ENCODE data around the gene NFATC1.

Gene NFATC1

DNA sequence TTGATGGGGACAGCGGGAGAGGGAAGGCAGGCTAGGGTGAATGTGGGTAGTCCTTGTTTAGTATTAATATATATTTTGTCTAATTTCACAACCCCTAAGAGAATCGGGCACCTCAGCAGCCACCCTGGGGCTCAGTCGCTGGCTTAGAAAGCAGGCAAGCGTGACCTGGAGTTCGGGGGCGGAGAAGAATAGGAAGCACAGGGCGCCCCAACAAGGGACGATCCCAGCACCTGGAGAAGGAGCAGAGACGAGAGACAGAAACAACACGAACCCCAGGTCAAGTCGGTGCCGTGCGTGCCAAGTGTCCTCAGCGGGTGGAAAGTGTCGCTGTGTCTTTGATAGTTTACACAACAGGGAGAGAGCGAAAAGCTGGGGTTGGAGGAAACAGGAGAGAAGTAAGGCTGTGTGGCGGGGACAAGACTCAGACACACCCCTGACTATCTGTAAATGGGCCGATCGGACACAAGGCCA is 95.4 kb downstream of the NFATC1 start:
- no peak overlapping the region for H3K4me3 ChIP-seq (ENCODE audit: low read depth in 1 of 2, low read length in 2 of 2)
- no peaks in the 10 kb centered on the region for H3K4me1 ChIP-seq (ENCODE audit: insufficient read depth, low read length)
- peaks cover 20% of the 10 kb centered on the region for H3K36me3 ChIP-seq (ENCODE audit: insufficient read depth, low read length)
- H3K27ac ChIP-seq (ENCODE audit: low read length) = no peak overlapping the region
- DNase-seq (no peak), ATAC-seq (ENCODE audit: insufficient read depth, low read depth) (no peak)
- no peak overlapping the region for H3K4me2 ChIP-seq (ENCODE audit: insufficient read depth, low read length)
- H3K9me3 ChIP-seq (ENCODE audit: insufficient read depth, low read length, severe bottlenecking) = peaks cover 2% of the 10 kb centered on the region
- H4K20me1 ChIP-seq (ENCODE audit: insufficient read depth, low read length) = no peaks in the 10 kb centered on the region
- no peak for TF ChIP-seq EZH2 (IDR thresholded peaks at IDR 0.05; ENCODE audit: borderline replicate concordance, low read depth, low read length, severe bottlenecking)
- TF ChIP-seq, protein P1, sequence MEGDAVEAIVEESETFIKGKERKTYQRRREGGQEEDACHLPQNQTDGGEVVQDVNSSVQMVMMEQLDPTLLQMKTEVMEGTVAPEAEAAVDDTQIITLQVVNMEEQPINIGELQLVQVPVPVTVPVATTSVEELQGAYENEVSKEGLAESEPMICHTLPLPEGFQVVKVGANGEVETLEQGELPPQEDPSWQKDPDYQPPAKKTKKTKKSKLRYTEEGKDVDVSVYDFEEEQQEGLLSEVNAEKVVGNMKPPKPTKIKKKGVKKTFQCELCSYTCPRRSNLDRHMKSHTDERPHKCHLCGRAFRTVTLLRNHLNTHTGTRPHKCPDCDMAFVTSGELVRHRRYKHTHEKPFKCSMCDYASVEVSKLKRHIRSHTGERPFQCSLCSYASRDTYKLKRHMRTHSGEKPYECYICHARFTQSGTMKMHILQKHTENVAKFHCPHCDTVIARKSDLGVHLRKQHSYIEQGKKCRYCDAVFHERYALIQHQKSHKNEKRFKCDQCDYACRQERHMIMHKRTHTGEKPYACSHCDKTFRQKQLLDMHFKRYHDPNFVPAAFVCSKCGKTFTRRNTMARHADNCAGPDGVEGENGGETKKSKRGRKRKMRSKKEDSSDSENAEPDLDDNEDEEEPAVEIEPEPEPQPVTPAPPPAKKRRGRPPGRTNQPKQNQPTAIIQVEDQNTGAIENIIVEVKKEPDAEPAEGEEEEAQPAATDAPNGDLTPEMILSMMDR (IDR thresholded peaks at IDR 0.05; ENCODE audit: borderline replicate concordance, extremely low read depth, low read length, poor library complexity, severe bottlenecking) = no peak
- no peaks in the 10 kb centered on the region for H3K79me2 ChIP-seq (ENCODE audit: insufficient read depth, low read length)
- no peak overlapping the region for H2AFZ ChIP-seq (ENCODE audit: low read depth, low read length)
- H3K27me3 ChIP-seq (ENCODE audit: insufficient read depth, low read length, poor library complexity) = no peaks in the 10 kb centered on the region
- no peak overlapping the region for H3K9ac ChIP-seq (ENCODE audit: low read depth, low read length)

DNA sequence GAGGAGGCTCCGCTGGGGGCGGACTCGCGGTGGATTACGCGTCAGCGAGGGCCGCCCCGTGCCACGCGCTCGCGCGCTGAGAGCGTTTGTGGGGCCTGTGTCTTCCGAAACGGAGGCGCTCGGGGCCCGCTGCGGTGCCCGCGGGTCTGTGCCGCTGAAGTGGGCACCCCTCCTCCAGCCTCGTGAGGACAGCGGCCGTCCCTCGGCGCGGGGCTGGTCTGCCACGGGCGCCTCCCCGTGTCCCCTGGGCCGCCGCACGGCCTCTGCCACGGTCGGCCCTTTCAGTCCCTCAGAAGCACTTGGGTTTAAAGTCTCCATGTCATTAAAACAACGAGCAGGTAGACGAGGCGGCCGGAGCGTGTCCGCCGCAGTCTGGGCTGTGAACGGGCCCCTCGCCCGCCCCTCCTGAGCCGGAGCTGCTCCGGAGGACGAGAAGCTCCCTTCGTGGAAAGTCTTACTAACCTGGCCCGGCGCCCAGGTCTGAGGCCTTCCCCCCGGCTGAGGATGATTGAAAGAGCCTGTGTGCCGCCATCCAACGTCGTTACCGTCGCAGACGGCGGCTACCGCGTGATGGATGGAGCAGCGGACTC is 97.6 kb downstream of the NFATC1 start:
- H3K27ac ChIP-seq (ENCODE audit: low read length) = no peak overlapping the region
- H3K4me3 ChIP-seq (ENCODE audit: low read depth in 1 of 2, low read length in 2 of 2) = no peak overlapping the region
- peaks cover 15% of the 10 kb centered on the region for H3K9me3 ChIP-seq (ENCODE audit: insufficient read depth, low read length, severe bottlenecking)
- H3K4me1 ChIP-seq (ENCODE audit: insufficient read depth, low read length) = no peaks in the 10 kb centered on the region
- no peak for ATAC-seq (ENCODE audit: insufficient read depth, low read depth)
- peaks cover 16% of the 10 kb centered on the region for H3K36me3 ChIP-seq (ENCODE audit: insufficient read depth, low read length)
- TF ChIP-seq, protein P1 (IDR thresholded peaks at IDR 0.05; ENCODE audit: borderline replicate concordance, extremely low read depth, low read length, poor library complexity, severe bottlenecking) = no peak
- no peak for TF ChIP-seq EZH2 (IDR thresholded peaks at IDR 0.05; ENCODE audit: borderline replicate concordance, low read depth, low read length, severe bottlenecking)
- no peaks in the 10 kb centered on the region for H4K20me1 ChIP-seq (ENCODE audit: insufficient read depth, low read length)
- no peak overlapping the region for H3K4me2 ChIP-seq (ENCODE audit: insufficient read depth, low read length)
- no peaks in the 10 kb centered on the region for H3K27me3 ChIP-seq (ENCODE audit: insufficient read depth, low read length, poor library complexity)
- no peak overlapping the region for H3K9ac ChIP-seq (ENCODE audit: low read depth, low read length)
- DNase-seq = no peak
- no peaks in the 10 kb centered on the region for H3K79me2 ChIP-seq (ENCODE audit: insufficient read depth, low read length)
- H2AFZ ChIP-seq (ENCODE audit: low read depth, low read length) = no peak overlapping the region

DNA sequence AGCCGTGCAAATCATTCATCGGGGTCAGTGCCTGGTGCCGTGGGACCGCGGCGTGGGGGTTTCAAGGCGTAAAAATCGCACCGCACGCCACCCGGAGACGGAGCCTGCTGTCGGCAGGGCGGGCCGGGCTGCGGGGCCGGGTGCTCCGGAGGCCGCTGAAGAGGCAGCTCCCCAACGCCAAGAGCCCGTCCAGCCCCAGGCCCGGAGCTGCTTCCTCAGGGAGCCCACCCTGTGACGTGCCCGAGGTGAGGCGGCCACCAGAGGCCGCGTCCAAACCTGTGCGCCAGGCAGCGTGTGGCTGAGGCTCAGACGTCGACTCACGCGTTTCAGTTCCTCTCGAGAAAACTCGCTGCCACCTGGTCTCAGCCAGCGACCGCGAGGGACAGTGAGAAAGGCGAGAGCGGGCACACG is 98.1 kb downstream of the NFATC1 start:
- peaks cover 12% of the 10 kb centered on the region for H3K36me3 ChIP-seq (ENCODE audit: insufficient read depth, low read length)
- H3K9me3 ChIP-seq (ENCODE audit: insufficient read depth, low read length, severe bottlenecking) = peaks cover 20% of the 10 kb centered on the region

More for the DNA sequence above, 98.1 kb downstream of the NFATC1 start:
- H3K4me2 ChIP-seq (ENCODE audit: insufficient read depth, low read length) = no peak overlapping the region
- no peak overlapping the region for H3K9ac ChIP-seq (ENCODE audit: low read depth, low read length)
- ATAC-seq (ENCODE audit: insufficient read depth, low read depth) (no peak), DNase-seq (no peak)
- TF ChIP-seq EZH2 (IDR thresholded peaks at IDR 0.05; ENCODE audit: borderline replicate concordance, low read depth, low read length, severe bottlenecking) = no peak
- TF ChIP-seq, protein P1 (IDR thresholded peaks at IDR 0.05; ENCODE audit: borderline replicate concordance, extremely low read depth, low read length, poor library complexity, severe bottlenecking) = no peak
- H2AFZ ChIP-seq (ENCODE audit: low read depth, low read length) = no peak overlapping the region
- no peaks in the 10 kb centered on the region for H3K79me2 ChIP-seq (ENCODE audit: insufficient read depth, low read length)
- no peaks in the 10 kb centered on the region for H4K20me1 ChIP-seq (ENCODE audit: insufficient read depth, low read length)
- no peaks in the 10 kb centered on the region for H3K4me1 ChIP-seq (ENCODE audit: insufficient read depth, low read length)
- no peaks in the 10 kb centered on the region for H3K27me3 ChIP-seq (ENCODE audit: insufficient read depth, low read length, poor library complexity)
- no peak overlapping the region for H3K27ac ChIP-seq (ENCODE audit: low read length)
- H3K4me3 ChIP-seq (ENCODE audit: low read depth in 1 of 2, low read length in 2 of 2) = no peak overlapping the region

All from DND-41 (cell line).